GM06990 (cell line): ENCODE measurements around the gene NMT2.

Experiments used
- DNase-seq: peaks from one replicate; pipeline ENCODE4 v3.0.0-alpha.2; 2011; ENCODE audit not compliant: insufficient read length; ENCODE audit errors: extremely low read depth
- H3K27me3 ChIP-seq: replicated peaks from 2 replicates; pipeline ENCODE4 v1.6.0; 2011; ENCODE audit warnings: low read length; ENCODE audit not compliant: control insufficient read depth, insufficient read depth
- H3K36me3 ChIP-seq: 2 replicates; pipeline ENCODE4 v1.5.1; 2011; ENCODE audit warnings: low read length; ENCODE audit not compliant: control insufficient read depth, insufficient read depth
- H3K4me3 ChIP-seq: replicated peaks from 2 replicates; pipeline ENCODE4 v1.5.1; 2011; ENCODE audit warnings: low read depth, mild to moderate bottlenecking, control low read depth, low read length
- CTCF ChIP-seq: IDR thresholded peaks from 2 replicates; pipeline ENCODE4 v1.5.1; 2011; ENCODE audit warnings: low read length, control low read depth, mild to moderate bottlenecking, inconsistent platforms; ENCODE audit not compliant: insufficient read depth, poor library complexity, severe bottlenecking

The NMT2 gene

DNA sequence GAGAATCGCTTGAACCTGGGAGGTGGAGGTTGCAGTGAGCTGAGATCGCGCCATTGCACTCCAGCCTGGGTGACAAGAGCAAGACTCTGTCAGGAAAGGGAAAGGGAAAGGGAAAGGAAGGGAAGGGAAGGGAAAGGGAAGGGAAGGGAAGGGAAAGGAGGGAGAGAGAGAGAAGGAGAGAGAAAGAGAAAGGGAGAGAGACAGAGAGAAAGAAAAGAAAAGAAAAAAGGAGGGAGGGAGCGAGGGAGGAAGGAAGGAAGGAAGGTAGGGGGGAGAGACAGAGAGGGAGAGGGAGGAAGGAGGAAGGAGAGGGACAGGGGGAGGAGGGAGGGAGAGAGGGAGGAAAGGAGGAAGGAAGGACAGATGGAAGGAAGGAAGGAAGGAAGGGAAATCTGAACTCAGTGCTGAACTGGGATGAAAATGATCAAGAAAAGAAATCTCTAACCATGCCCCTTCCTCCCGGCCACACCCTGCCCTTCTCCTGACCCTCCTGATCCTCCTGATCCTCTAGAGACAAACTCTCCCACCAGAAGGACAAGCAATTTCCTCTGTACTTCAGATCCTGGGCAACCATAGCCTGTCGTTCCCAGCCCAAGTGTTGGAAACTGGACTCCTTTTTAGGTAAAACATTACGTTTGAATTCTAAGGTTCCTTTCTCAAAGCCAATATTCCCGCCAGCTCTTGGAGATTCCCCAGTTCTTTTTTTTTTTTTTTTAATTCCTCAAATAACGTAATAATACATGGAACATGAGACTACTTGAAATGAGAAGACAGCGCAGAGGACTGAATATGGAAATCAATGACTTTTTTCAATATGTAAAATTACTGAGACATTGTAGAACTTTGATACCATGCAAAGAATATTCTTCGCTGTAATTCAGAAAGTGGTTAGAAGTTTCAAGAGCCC, 32.1 kb downstream of the NMT2 start:
- H3K36me3 ChIP-seq = peaks cover 3% of the 10 kb centered on the region
- no peak overlapping the region for H3K4me3 ChIP-seq
- no peak for TF ChIP-seq CTCF
- no peak for DNase-seq
- H3K27me3 ChIP-seq = no peaks in the 10 kb centered on the region

DNA sequence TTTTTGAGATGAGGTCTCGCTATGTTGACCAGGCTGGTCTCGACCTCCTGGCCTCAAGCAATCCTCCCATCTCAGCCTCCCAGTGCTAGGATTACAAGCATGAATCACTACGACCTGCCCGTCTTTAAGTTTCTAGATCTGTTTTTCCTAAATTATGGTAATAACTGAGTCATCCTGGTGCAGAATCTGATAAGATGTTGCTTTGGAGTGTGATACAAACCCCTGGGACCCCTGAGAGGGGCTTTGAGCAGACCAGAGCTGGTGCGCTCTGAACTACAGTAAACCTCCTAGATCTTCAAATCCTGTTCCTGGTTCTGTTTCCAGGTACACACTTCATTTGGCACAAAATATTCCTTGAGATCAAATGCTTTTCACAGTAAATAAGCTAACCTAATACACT, 37.2 kb downstream of the NMT2 start:
- TF ChIP-seq CTCF = no peak
- DNase-seq = no peak
- peaks cover 4% of the 10 kb centered on the region for H3K36me3 ChIP-seq
- H3K4me3 ChIP-seq = no peak overlapping the region
- no peaks in the 10 kb centered on the region for H3K27me3 ChIP-seq

- H3K27me3 ChIP-seq = no peaks in the 10 kb centered on the region
- peaks cover 2% of the 10 kb centered on the region for H3K36me3 ChIP-seq
- no peak overlapping the region for H3K4me3 ChIP-seq
- no peak for DNase-seq
- TF ChIP-seq CTCF = no peak
Observed at GRCh38 chr10:15124908-15125307, 43.6 kb downstream of the NMT2 start.

GRCh38 chr10:15124190-15124589, 44.3 kb downstream of the NMT2 start:
- no peak overlapping the region for H3K4me3 ChIP-seq
- H3K36me3 ChIP-seq = peaks cover 2% of the 10 kb centered on the region
- no peak for DNase-seq
- no peak for TF ChIP-seq CTCF
- no peaks in the 10 kb centered on the region for H3K27me3 ChIP-seq

GRCh38 chr10:15123749-15124184, 44.7 kb downstream of the NMT2 start:
- peaks cover 2% of the 10 kb centered on the region for H3K36me3 ChIP-seq
- DNase-seq = peak; percentile 25
- TF ChIP-seq CTCF = no peak

DNA sequence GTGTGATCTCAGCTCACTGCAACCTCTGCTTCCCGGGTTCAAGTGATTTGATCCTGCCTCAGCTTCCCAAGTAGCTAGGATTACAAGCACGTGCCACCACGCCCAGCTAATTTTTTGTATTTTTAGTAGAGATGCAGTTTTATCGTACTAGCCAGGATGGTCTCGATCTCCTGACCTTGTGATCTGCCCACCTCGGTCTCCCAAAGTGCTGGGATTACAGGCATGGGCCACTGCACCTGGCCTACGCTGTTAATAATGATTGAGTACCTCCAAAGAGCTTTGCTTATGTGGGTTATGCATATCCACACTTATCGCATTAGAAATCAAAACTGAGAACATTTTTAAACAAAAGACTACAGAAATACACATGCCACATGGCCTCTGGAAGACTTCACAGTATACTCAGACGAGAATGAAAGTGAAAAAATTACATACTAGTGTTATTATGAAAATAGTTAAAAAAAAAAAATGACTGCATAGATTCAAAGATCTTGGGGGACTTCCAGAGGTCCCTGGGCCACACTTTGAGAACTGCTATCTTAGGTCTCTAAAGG, 45.9 kb downstream of the NMT2 start:
- TF ChIP-seq CTCF = no peak
- no peaks in the 10 kb centered on the region for H3K27me3 ChIP-seq
- H3K36me3 ChIP-seq = peaks cover 2% of the 10 kb centered on the region
- H3K4me3 ChIP-seq = no peak overlapping the region
- DNase-seq = peak; percentile 59

More at GRCh38 chr10:15123749-15124184, 44.7 kb downstream of the NMT2 start:
- H3K27me3 ChIP-seq = no peaks in the 10 kb centered on the region
- no peak overlapping the region for H3K4me3 ChIP-seq
